Superior temporal gyrus (tissue), 1 donor: Measurements from ENCODE around the gene ATP7B.

ENCODE experiments used
- DNase-seq: peaks from one replicate; pipeline ENCODE4 v3.0.0-alpha.2; 2016; ENCODE audit errors: extremely low spot score

ATP7B gene

GRCh38 chr13:51978796-51979556, 32.3 kb downstream of the ATP7B start:
- DNase-seq: no peak

DNA sequence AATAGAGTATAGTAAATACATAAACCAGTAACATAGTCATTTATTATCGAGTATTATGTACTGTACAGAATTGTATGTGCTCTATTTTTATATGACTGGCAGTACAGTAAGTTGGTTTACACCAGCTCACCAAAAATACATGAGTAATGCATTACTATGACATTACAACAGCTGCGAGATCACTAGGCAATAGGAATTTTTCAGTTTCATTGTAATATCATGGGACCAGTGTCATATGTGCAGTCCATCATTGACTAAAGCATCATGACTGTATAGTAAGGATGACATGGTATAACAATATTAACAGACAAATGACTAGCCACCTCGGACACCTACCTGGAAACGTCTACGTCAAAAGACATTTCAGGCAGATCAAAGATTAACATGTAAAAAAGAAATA, 33.6 kb downstream of the ATP7B start:
- no peak for DNase-seq

DNA sequence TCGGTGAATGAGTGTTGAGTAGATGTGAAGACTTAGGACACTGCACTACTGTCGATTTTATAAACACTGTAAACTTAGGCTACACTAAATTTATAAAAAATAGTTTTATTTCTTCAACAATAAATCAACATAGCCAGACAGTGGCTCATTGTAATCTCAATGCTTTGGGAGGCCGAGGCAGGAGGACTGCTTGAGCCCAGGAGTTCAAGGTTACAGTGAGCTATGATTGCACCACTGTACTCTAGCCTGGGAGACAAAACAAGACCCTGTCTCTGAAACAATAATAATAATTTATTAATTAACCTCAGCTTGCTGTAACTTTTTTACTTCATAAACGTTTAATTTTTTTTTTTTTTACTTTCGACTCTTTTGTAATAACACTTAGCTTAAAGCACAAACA, 34.4 kb downstream of the ATP7B start:
- no peak for DNase-seq

DNA sequence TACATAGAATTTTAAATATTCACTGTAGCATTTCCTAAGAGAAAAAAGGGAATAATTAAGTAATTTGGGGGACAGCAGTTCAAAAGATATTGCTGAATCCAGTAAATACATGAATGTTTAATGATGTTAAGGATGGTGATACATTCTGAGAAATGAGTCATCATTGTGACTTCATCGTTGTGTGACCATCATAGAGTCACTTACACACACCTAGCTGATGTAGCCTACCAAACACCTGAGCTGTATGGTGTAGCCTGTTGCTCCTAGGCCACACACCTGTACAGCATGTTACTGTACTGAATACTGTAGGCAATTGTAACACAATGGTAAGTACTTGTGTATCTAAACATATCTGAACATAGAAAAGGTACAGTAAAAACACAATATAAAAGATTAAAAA, 34.8 kb downstream of the ATP7B start:
- no peak for DNase-seq

GRCh38 chr13:51974482-51974881, 36.8 kb downstream of the ATP7B start:
- no peak for DNase-seq

DNA sequence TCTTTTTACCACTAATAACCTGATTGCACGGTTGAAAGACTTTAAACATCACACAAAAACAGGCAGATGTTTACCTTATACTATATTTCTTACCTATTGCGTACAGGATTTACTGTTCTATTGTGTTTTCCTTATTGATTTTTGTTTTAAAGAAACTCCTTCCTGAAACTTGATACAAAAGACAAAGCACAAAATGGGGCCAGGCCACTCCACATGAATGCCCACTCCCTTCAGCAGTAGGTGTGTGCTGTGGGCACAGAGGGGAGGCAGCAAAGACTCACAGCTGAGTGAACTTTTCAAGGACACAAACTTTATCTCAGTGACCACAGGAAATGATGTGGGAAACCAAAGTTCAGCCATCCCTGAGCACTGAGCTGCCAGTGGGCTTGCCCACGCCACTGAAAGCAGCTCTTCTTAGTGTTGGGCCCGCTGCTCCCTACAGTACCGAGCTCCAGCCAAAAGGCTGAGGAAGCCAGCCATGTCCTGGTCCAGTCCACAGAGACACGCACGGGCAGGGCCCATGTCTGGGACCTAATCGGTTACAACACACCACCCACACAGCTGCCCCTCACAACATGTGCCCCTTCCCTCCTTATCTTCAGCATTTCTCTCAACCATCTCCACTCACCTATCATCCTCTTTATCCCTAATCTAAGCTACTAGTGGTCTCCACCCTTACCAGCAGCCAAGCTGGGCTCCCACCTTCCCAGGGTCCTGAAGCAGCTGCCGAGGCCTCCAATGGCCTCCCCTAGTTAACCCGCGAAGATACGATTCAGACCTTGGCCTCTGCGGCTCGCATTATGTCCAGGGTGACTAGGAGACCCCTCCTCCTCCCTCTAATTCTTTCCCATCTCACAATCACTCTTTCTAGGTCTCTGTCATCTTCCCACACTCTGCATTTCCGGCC, 39.5 kb downstream of the ATP7B start:
- DNase-seq: no peak

DNA sequence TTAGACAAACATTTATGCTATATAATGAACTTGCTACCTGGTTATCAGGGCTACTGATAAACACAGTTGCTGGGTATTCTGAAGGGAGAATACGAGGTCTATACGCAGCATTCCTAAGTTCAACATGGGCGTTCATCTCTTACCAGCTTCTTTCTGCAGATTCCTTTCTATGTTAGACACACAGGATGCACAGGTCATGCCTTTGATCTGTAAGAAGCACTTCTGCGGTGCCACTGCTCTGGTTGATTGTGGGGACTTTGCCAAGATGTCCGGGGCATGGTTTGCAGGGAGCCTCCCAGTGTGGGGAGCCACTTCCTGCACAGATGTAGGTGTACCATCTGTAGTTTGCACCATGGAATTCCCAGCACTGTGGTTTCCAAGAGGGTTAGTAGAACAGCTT, 40.9 kb downstream of the ATP7B start:
- no peak for DNase-seq

DNA sequence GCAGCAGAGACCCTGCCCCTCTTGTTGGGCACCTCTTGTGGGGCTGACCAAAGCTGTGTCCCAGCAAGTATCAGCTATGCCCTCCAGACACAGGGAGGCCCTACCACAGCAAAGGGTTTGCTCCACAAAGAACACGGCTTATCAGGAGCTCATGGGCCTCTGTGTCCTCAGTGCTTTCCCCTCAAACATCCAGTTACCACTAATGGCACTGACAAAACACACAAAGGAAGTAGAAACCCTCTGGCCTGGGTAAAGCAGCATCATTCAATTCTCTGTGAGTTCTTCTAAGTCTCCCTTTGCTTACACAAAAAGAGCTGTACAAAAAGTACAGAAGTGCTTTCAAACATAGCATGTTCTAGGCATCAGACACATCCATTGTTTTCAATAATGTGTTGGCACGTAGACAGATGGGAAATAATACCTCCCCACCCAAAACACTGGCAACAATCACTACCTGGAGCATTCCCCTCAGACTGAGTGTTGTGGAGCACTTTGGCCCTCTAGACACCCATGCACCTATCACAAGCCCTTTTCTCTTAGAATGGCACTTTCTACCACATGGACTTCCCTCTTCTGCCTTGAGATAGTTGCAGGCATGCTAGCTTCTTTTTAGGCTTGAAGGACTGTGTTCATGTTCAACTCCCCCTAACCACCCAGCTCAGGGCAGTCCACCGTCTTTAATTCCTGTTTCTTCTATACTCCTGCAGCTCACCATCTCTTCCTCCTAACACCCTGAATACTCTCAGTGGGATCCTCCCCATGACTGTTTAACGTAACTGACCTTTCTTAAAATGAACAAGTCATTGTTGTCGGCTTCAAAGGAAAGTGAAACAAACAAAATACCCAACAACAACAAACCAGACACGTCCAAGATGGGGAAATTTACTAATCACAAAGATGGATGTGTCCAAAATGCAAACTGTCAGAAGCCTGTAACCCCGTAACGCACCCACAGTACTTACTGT, 43.5 kb downstream of the ATP7B start:
- no peak for DNase-seq

DNA sequence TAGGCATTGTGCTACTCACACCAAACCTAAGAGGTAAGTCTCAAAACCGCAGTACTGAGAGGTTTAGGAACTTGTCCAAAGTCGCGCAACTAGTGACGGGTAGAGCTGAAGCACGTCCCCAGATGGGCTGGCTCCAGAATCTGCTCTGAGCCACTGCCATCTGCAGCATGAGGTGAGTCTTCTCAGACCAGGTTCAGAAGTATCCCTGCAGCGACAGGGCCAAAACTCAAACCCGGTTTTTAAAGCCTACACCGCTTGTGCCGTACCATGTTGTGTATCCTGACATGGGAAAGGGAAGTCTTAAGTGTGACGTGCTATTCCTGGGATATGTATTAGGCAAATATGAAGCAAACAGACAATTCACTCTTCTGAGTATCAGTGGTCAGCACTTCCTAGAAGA, 45.1 kb downstream of the ATP7B start:
- no peak for DNase-seq

- DNase-seq: no peak
Observed at GRCh38 chr13:51961493-51962403, 49.5 kb downstream of the ATP7B start.

DNA sequence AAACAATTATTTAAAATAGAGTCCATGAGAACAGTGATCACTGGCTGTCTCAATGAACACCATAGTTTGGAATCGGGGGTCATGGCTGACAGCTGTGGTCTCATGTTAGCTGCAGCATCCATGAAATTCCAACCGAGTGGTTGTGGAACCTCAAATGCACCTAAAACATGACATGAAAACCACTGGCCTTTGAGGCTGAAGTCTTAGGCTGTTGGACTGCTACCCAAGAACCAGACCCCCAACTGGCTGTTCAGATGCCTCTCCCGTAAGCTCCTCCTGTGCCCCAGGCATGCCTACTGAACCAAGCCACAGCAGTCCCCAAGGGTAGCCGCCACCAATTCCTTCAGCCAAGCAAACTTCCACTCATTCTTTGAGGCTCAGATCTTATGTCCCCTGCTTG, 50.5 kb downstream of the ATP7B start:
- no peak for DNase-seq

GRCh38 chr13:51959773-51960172, 51.5 kb downstream of the ATP7B start:
- DNase-seq: no peak

GRCh38 chr13:51958217-51958547, 53.1 kb downstream of the ATP7B start:
- DNase-seq: no peak

DNA sequence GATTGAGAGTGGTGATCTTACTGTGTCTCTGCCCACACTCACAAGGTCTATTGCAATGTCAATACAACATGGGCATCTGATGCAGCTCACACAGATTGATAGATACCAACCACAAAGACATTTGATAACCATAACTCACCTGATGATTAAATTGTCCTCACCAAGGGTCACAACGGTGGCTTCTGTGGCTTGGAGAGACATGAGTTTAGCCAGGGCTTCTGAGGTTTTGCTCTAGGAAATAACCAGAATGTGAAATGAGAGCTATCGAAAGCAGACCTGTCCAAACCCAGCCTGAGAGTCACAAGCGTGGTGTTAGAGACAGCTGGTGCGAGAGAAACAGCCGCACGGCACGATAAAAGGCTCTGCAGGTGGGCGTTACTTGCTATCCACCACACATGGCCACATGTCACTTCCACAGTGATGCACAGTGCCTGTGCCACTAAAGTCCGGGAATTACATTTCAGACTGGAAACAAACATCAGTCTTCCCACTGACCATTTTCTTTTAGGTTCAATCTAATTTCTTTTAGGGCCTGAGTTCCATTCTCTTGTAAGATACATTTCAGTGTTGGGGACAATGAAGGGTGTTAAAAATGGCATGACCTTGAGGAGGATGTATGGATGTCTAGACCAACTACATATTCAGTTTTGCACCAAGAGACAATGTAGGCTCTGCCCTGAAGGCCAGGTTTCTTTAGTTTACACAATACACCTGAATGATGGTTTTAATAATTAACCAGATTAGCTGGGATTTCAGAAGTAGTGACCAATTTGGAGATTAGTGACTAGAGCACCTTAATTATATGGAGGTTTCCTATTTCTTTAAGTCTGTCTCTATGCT, 53.7 kb downstream of the ATP7B start:
- DNase-seq: peak; percentile 34

DNA sequence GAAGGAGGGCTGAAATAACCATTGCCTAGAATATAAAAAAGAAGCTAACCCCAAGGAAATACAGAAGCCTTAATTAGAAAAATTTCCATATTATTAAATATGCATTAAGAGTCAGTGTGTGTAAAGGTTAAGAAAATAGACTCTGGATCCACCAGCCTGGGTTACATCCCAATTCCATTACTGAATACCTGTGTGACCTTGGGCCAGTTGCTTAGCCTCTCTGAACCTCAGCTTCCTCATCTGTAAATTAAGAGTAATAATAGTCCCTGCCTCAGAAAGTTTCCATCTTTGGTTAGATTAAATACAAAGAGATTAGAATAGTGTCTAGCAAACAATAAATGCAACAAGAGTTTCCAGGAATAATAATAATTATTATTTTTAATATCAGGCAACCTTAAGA, 54.5 kb downstream of the ATP7B start:
- no peak for DNase-seq

DNA sequence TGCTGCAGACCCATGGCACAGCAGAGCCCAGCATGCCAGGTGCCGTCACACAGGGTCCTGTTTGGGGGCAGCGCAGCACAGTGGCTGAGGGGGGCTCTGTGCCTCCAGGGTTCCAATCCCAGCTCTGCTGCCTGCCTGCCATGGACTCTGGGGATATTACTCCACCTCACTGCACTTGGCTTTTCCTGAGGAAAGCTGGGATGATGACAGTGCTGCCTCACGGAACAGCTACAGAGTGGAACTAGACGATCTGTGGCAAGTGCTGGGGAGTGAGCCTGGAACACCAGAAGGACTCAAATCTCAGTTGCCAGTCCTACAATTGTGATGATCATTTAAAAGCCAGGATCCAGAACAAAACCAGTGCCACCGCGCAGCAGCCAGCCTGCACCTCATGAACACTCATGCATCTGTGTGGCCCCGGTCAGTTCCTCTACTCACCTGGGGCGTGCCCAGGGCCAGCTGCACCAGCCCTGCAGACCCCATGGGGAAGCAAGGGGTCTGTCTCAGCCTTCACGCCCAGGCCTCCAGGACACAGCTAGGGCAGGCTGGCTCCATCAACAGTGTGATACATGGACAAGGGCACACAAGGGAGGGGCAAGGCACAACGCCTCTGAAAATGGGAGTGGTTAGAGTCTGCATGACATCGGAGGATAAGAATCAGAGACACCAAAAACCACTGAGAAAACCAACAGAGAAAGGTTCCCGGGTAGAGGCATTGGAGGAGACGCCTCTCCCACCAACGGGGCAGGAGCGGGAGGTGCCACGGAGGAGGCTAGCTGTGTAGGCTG, 55.2 kb downstream of the ATP7B start:
- no peak for DNase-seq

- no peak for DNase-seq
Observed at GRCh38 chr13:51955281-51955771, 55.9 kb downstream of the ATP7B start.

DNA sequence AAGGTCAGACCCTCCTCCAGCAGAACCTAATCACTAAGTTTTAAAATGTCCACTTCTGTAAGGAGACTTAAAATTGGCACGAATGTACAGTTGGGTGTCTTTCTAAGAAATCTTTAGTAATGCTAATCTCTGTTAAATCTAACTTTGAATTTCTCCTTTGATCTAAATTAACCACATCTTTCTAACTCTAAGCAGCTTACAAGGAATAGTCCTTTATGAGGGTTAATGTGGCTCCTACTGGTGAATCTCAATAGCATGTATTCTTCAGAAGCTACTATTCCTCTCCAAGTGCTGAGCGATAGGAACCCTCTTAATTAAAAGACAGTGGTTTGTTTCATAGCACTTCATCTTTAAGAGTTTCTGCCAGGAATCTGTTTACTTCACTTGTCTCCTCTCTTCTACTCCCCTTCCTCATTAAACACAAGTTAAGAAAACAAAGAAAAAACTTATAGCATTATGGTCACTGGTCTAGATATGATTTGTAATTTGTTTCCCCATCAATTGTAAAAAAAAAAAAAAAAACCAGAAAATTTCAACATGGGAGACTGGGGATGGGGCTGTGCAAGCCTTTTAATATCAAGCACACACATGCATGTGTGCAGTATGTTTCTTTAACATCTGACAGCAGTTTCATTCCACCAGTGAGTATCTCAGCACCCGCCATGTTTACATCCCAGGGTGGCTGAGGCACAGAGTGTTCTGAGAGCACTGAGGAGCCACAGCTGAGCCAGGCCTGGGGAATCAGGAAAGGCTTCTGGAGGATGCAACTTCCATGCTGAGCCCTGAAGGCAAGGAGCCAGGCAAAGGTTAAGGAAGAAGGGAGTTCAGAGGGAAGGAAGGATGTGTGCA, 57.7 kb downstream of the ATP7B start:
- DNase-seq: no peak
